GM12878 (cell line): Measurements from ENCODE around the gene FCGR2B.
"Not testable (repeated sequence)": the region's sequence is repeated elsewhere in the genome, so short reads cannot be mapped to it uniquely, and the experiment has no call there.

Experiments
- EZH2 ChIP-seq: IDR thresholded peaks from 2 replicates; pipeline ENCODE4 v1.6.1; 2012; ENCODE audit warnings: low read depth, mild to moderate bottlenecking, control low read depth, inconsistent platforms, low read length, borderline replicate concordance; ENCODE audit not compliant: control insufficient read depth
- FOS ChIP-seq: IDR thresholded peaks from 3 replicates; pipeline ENCODE4 v1.6.1; 2011; ENCODE audit warnings: borderline replicate concordance; ENCODE audit not compliant: insufficient read length; ENCODE audit errors: extremely low read depth
- HDAC2 ChIP-seq: fragments of 200-600 bp; sonication (generic); IDR thresholded peaks from 2 replicates; pipeline ENCODE4 v1.6.1; 2017
- KLF5 ChIP-seq: fragments of 450-650 bp; IDR thresholded peaks from 2 replicates; pipeline ENCODE4 v1.6.1; 2014; ENCODE audit warnings: mild to moderate bottlenecking; ENCODE audit not compliant: partially characterized antibody
- RCOR1 ChIP-seq: conservative IDR thresholded peaks from 2 replicates; pipeline ENCODE4 v1.6.1; 2012; ENCODE audit warnings: low read depth, low read length, improper control_type of control experiment
- RFX5 ChIP-seq: IDR thresholded peaks from 2 replicates; pipeline ENCODE4 v1.6.1; 2011; ENCODE audit warnings: low read depth, low read length, improper control_type of control experiment
- SMC3 ChIP-seq: IDR thresholded peaks from 2 replicates; pipeline ENCODE4 v1.6.1; 2011; ENCODE audit warnings: low read length, improper control_type of control experiment, borderline replicate concordance
- STAT1 ChIP-seq: fragments of 450-650 bp; conservative IDR thresholded peaks from 2 replicates; pipeline ENCODE4 v1.6.1; 2014; ENCODE audit warnings: antibody characterized with exemption, mild to moderate bottlenecking
- TAF1 ChIP-seq: IDR thresholded peaks from 2 replicates; pipeline ENCODE4 v1.6.1; 2011; ENCODE audit warnings: mild to moderate bottlenecking, low read depth, low read length, borderline replicate concordance
- TF ChIP-seq, protein P1 (sequence below), 3 experiments: IDR thresholded peaks in 2 of 3; conservative IDR thresholded peaks in 1 of 3; 2 replicates each; pipeline ENCODE4 v1.5.1; 2011; ENCODE audit warnings: low read depth in 3 of 3, low read length in 3 of 3, mild to moderate bottlenecking in 3 of 3, control low read depth in 2 of 3, moderate library complexity in 2 of 3, inconsistent platforms in 1 of 3, mixed read lengths in 1 of 3; ENCODE audit not compliant: control insufficient read depth in 2 of 3, insufficient read depth in 1 of 3; ENCODE audit errors: extremely low read depth in 1 of 3
- TF ChIP-seq, protein P2 (sequence below): fragments of 450-650 bp; IDR thresholded peaks from 2 replicates; pipeline ENCODE4 v1.6.1; 2017; ENCODE audit warnings: mild to moderate bottlenecking, low read depth, inconsistent platforms; ENCODE audit not compliant: poor library complexity, severe bottlenecking
- TF ChIP-seq, protein P3 (sequence below): IDR thresholded peaks from 2 replicates; pipeline ENCODE4 v1.6.1; 2011; ENCODE audit warnings: mild to moderate bottlenecking, low read depth, low read length, moderate library complexity; ENCODE audit not compliant: insufficient replicate concordance

DNA sequence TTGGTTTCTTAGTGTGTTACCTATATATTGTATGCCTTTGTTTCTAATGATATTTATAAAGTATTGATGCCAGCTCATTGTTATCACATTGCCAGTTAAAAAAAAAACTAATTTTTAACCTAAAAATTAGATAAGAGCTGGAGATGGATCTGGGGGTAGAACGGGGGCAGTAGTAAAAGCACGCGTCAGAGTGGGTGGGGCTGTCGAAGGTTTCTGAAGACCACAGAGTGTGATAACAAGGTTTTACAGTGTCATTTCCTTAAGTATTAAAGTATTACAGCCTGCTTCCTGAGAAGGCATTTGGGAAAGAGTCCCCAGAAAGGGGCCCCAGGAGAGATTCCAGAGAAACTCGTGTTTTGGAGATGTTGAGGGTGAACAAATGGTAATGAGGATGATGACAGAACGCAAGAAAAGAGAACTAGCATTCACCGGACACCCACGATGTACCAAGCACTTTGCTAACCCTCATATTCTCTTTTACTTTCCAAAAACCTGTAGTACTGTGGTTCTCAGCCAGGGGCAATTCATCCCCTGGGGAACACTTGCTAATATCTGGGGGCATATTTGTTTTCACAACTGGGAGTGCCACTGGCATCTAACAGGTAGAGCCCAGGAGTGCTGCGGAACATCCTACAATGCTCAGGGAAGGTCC is 1.2 kb upstream of the FCGR2B start:
- TF ChIP-seq, protein P1, sequence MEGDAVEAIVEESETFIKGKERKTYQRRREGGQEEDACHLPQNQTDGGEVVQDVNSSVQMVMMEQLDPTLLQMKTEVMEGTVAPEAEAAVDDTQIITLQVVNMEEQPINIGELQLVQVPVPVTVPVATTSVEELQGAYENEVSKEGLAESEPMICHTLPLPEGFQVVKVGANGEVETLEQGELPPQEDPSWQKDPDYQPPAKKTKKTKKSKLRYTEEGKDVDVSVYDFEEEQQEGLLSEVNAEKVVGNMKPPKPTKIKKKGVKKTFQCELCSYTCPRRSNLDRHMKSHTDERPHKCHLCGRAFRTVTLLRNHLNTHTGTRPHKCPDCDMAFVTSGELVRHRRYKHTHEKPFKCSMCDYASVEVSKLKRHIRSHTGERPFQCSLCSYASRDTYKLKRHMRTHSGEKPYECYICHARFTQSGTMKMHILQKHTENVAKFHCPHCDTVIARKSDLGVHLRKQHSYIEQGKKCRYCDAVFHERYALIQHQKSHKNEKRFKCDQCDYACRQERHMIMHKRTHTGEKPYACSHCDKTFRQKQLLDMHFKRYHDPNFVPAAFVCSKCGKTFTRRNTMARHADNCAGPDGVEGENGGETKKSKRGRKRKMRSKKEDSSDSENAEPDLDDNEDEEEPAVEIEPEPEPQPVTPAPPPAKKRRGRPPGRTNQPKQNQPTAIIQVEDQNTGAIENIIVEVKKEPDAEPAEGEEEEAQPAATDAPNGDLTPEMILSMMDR (IDR thresholded peaks at IDR 0.05 in 2 of 3, conservative IDR thresholded peaks at IDR 0.05 in 1 of 3; ENCODE audit: control insufficient read depth in 2 of 3, extremely low read depth in 1 of 3, insufficient read depth in 1 of 3, low read depth in 3 of 3, low read length in 3 of 3): not testable (repeated sequence)
- TF ChIP-seq KLF5, HDAC2, RCOR1, EZH2, SMC3, RFX5, TAF1, STAT1, FOS: not testable (repeated sequence)
- TF ChIP-seq, protein P2, sequence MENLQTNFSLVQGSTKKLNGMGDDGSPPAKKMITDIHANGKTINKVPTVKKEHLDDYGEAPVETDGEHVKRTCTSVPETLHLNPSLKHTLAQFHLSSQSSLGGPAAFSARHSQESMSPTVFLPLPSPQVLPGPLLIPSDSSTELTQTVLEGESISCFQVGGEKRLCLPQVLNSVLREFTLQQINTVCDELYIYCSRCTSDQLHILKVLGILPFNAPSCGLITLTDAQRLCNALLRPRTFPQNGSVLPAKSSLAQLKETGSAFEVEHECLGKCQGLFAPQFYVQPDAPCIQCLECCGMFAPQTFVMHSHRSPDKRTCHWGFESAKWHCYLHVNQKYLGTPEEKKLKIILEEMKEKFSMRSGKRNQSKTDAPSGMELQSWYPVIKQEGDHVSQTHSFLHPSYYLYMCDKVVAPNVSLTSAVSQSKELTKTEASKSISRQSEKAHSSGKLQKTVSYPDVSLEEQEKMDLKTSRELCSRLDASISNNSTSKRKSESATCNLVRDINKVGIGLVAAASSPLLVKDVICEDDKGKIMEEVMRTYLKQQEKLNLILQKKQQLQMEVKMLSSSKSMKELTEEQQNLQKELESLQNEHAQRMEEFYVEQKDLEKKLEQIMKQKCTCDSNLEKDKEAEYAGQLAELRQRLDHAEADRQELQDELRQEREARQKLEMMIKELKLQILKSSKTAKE: not testable (repeated sequence)
- TF ChIP-seq, protein P3, sequence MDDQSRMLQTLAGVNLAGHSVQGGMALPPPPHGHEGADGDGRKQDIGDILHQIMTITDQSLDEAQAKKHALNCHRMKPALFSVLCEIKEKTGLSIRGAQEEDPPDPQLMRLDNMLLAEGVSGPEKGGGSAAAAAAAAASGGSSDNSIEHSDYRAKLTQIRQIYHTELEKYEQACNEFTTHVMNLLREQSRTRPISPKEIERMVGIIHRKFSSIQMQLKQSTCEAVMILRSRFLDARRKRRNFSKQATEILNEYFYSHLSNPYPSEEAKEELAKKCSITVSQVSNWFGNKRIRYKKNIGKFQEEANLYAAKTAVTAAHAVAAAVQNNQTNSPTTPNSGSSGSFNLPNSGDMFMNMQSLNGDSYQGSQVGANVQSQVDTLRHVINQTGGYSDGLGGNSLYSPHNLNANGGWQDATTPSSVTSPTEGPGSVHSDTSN: not testable (repeated sequence)
